HG03354 (cell line): ENCODE data around the gene DCAF15.

Experiments
- ATAC-seq: cut with Tn5 transposase; IDR thresholded peaks from one replicate; pipeline ENCODE4 v1.9.1; 2021; ENCODE audit warnings: mild to moderate bottlenecking; ENCODE audit not compliant: unreplicated experiment, poor library complexity, severe bottlenecking

The DCAF15 gene

GRCh38 chr19:13986348-13986904, 34.1 kb downstream of the DCAF15 start:
- peak; percentile 84 for ATAC-seq

- ATAC-seq = peak; percentile 4
These were observed 35.0 kb downstream of the DCAF15 start for GRCh38 chr19:13987101-13987890.

- no peak for ATAC-seq
These were observed 37.2 kb downstream of the DCAF15 start for GRCh38 chr19:13989487-13989886.

- no peak for ATAC-seq
These were observed 37.8 kb downstream of the DCAF15 start for GRCh38 chr19:13990085-13990484.

GRCh38 chr19:13992025-13992424, 39.7 kb downstream of the DCAF15 start:
- no peak for ATAC-seq

GRCh38 chr19:13993590-13994300, 41.4 kb downstream of the DCAF15 start:
- ATAC-seq = no peak

- no peak for ATAC-seq
These were observed 42.9 kb downstream of the DCAF15 start for GRCh38 chr19:13995017-13995728.

- ATAC-seq = no peak
These were observed 43.8 kb downstream of the DCAF15 start for GRCh38 chr19:13995878-13996765.

- no peak for ATAC-seq
These were observed 44.8 kb downstream of the DCAF15 start for GRCh38 chr19:13996928-13997630.

GRCh38 chr19:13997631-13997962, 45.3 kb downstream of the DCAF15 start:
- ATAC-seq = no peak

GRCh38 chr19:13998426-13998825, 46.1 kb downstream of the DCAF15 start:
- no peak for ATAC-seq

- no peak for ATAC-seq
These were observed 46.8 kb downstream of the DCAF15 start for GRCh38 chr19:13999085-13999484.

- ATAC-seq = no peak
These were observed 48.5 kb downstream of the DCAF15 start for GRCh38 chr19:14000691-14001375.

GRCh38 chr19:14002571-14003250, 50.4 kb downstream of the DCAF15 start:
- ATAC-seq = no peak

- ATAC-seq = no peak
These were observed 51.1 kb downstream of the DCAF15 start for GRCh38 chr19:14003251-14004055.

- no peak for ATAC-seq
These were observed 52.5 kb downstream of the DCAF15 start for GRCh38 chr19:14004619-14005348.
